ENCODE data around the gene PTPRM. TPM values are rescaled to one million over a fixed set of nuclear protein-coding genes. Genes with fewer than 3 reads are reported as not detected.

The PTPRM gene
- total and polyA plus RNA-seq, 2 donors (not counting 3 experiments of a cell fraction or from before 2014, with no cell fraction given) = 37.4 to 43.7 TPM

DNA sequence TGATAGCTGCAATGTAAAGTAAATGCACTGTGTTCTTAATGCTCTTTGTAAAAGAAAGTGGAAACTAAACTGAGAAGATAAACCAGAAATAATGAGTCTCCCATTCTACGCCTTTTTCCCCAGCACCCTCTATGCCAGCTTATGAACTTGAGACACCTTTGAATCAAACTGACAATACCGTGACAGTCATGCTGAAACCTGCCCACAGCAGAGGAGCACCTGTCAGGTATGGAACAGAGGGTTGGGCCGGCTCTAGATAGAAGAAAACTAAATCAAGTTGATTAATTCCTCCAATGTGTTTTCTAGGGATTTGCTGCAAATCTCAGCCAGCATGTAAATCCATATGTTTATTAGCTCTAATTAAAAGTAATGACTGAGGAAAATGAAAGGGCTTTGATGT, 521.5 kb downstream of the PTPRM start:
- POLR2A ChIA-PET = no interaction called here
- intact Hi-C loops (cut with micrococcal nuclease) = loop anchor here (10.0 kb wide), 1 partner anchor 864 kb away; no protein-coding TSS in a partner anchor
- DNase-seq (ENCODE audit: low read depth, low spot score) = no peak
- Histone ChIP-seq H3K4me3 (replicated peaks in 1 of 3; ENCODE audit: insufficient read depth in 1 of 3, low read depth in 1 of 3, low read length in 3 of 3) (no peak overlapping the region), H3K9me3 (replicated peaks; ENCODE audit: control insufficient read depth, insufficient read depth, low read length) (no peaks in the 10 kb centered on the region), H3K4me2 (ENCODE audit: insufficient read depth, low read length) (no peak overlapping the region), H4K20me1 (replicated peaks; ENCODE audit: control insufficient read depth, extremely low read depth, insufficient read depth, low read length) (no peaks in the 10 kb centered on the region), H2AFZ (ENCODE audit: low read depth, low read length) (no peak overlapping the region), H3K27ac (ENCODE audit: insufficient read depth, low read depth, low read length) (no peak overlapping the region), H3K27me3 (ENCODE audit: control insufficient read depth in 2 of 2, insufficient read depth in 2 of 2, low read length in 2 of 2) (no peaks in the 10 kb centered on the region), H3K9me1 (replicated peaks; ENCODE audit: control insufficient read depth, extremely low read depth, insufficient read depth, low read length) (no peaks in the 10 kb centered on the region), H3K36me3 (ENCODE audit: control insufficient read depth in 2 of 2, extremely low read depth in 1 of 2, insufficient read depth in 2 of 2, low read length in 2 of 2) (no peaks in the 10 kb centered on the region), H3K79me2 (ENCODE audit: control insufficient read depth, insufficient read depth, low read length) (no peaks in the 10 kb centered on the region), H3K4me1 (ENCODE audit: control insufficient read depth, extremely low read depth, insufficient read depth, low read length) (no peaks in the 10 kb centered on the region), H3K9ac (replicated peaks; ENCODE audit: extremely low read depth, insufficient read depth, low read length) (no peak overlapping the region)
- FAIRE-seq = no peak
- TF ChIP-seq MYC (IDR thresholded peaks at IDR 0.05; ENCODE audit: low read depth, low read length) (no peak), JUN (IDR thresholded peaks at IDR 0.05; ENCODE audit: borderline replicate concordance, insufficient read depth, insufficient read length, low read depth) (no peak), EZH2 (IDR thresholded peaks at IDR 0.05; ENCODE audit: borderline replicate concordance, low read depth, low read length, severe bottlenecking) (no peak), GATA2 (IDR thresholded peaks at IDR 0.05; ENCODE audit: insufficient read depth, insufficient read length, low read depth, low read length) (no peak), FOS (IDR thresholded peaks at IDR 0.05; ENCODE audit: borderline replicate concordance, insufficient read depth, low read length) (no peak)
- TF ChIP-seq, protein P1, sequence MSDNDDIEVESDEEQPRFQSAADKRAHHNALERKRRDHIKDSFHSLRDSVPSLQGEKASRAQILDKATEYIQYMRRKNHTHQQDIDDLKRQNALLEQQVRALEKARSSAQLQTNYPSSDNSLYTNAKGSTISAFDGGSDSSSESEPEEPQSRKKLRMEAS (IDR thresholded peaks at IDR 0.05; ENCODE audit: insufficient read depth, insufficient read length) = no peak
- TF ChIP-seq, protein P2, sequence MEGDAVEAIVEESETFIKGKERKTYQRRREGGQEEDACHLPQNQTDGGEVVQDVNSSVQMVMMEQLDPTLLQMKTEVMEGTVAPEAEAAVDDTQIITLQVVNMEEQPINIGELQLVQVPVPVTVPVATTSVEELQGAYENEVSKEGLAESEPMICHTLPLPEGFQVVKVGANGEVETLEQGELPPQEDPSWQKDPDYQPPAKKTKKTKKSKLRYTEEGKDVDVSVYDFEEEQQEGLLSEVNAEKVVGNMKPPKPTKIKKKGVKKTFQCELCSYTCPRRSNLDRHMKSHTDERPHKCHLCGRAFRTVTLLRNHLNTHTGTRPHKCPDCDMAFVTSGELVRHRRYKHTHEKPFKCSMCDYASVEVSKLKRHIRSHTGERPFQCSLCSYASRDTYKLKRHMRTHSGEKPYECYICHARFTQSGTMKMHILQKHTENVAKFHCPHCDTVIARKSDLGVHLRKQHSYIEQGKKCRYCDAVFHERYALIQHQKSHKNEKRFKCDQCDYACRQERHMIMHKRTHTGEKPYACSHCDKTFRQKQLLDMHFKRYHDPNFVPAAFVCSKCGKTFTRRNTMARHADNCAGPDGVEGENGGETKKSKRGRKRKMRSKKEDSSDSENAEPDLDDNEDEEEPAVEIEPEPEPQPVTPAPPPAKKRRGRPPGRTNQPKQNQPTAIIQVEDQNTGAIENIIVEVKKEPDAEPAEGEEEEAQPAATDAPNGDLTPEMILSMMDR (IDR thresholded peaks at IDR 0.05; ENCODE audit: extremely low read depth in 1 of 2, insufficient read depth in 1 of 2, low read depth in 1 of 2, low read length in 2 of 2) = no peak
- CTCF ChIA-PET = no interaction called here
- BruUV-seq (replicated peaks) = no TSS peak
- dilution Hi-C loops (cut with MboI; ENCODE audit: extremely low pct_ligation_motif_present, low sequenced_read_pairs) = no loop called here

Measured in endothelial cell of umbilical vein (primary cell).